T-helper 22 cell (primary cell): ENCODE data around the gene ZDHHC19.
"Not testable (repeated sequence)": the region's sequence is repeated elsewhere in the genome, so short reads cannot be mapped to it uniquely, and the experiment has no call there.

Experiments
- DNase-seq: peaks from one replicate; pipeline ENCODE4 v3.0.0-alpha.2; 2020; ENCODE audit warnings: low read depth

ZDHHC19 gene

GRCh38 chr3:196225086-196225485, 13.9 kb upstream of the ZDHHC19 start:
- no peak for DNase-seq

GRCh38 chr3:196222876-196223595, 11.8 kb upstream of the ZDHHC19 start:
- no peak for DNase-seq

- DNase-seq: no peak
Measured at GRCh38 chr3:196220991-196221390, 9.8 kb upstream of the ZDHHC19 start.

DNA sequence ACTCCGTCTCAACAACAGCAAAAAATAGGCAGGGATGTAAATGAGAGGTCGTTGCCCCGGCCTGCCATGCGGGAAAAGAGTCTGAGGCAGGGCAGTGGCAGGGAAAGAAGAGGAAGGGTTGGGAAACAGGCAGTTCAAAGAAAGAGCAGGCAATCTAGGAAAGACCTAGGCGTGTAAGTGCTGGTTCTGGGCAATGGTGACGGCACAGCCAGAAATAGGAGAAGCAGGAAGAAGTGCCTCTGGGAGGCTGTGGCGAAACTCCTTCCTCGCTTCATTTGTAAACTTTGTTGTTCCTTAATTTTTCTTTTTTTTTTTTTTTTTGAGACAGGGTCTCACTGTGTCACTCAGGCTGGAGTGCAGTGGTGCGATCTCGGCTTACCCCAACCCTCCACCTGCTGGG, 9.4 kb upstream of the ZDHHC19 start:
- no peak for DNase-seq

- no peak for DNase-seq
Measured at GRCh38 chr3:196219970-196220311, 8.7 kb upstream of the ZDHHC19 start.

DNA sequence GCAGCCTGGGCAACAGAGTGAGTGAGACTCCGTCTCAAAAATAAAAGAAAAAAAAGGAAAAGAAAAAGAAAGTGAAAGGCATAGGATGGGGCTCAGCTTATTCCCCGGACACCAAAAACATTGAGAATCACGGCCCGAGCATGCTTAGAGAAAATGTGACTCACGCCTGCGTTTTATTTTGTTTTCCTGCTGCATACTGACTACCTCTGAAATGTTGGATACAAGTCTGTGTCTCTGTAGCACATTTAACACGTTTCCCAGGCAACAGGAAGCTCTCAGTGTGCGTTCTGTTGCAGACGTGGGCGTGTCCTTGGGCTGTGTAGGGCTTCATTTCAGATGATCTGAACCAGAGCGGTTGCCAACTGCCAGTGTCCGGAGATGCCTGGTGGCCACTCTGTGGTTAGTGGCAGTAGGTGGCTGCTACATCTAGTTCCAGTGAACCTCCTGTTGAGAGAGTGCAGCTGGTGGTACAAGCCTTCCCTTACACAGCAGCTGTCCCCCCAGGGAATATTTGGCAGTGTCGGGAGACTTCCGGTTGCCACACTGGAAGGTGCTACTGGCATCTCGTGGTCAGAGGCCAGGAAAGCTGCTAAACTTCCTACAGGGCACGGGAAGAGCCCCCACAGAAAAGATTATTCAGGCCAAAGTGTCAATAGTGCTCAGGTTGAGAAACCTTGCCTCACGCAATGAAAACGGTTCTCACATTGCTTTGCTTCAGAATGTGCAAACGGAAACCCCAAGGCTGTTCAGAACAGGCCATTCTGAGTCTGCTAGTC, 8.2 kb upstream of the ZDHHC19 start:
- peak; percentile 38 for DNase-seq

- DNase-seq: no peak
Measured at GRCh38 chr3:196218155-196218712, 7.0 kb upstream of the ZDHHC19 start.

DNA sequence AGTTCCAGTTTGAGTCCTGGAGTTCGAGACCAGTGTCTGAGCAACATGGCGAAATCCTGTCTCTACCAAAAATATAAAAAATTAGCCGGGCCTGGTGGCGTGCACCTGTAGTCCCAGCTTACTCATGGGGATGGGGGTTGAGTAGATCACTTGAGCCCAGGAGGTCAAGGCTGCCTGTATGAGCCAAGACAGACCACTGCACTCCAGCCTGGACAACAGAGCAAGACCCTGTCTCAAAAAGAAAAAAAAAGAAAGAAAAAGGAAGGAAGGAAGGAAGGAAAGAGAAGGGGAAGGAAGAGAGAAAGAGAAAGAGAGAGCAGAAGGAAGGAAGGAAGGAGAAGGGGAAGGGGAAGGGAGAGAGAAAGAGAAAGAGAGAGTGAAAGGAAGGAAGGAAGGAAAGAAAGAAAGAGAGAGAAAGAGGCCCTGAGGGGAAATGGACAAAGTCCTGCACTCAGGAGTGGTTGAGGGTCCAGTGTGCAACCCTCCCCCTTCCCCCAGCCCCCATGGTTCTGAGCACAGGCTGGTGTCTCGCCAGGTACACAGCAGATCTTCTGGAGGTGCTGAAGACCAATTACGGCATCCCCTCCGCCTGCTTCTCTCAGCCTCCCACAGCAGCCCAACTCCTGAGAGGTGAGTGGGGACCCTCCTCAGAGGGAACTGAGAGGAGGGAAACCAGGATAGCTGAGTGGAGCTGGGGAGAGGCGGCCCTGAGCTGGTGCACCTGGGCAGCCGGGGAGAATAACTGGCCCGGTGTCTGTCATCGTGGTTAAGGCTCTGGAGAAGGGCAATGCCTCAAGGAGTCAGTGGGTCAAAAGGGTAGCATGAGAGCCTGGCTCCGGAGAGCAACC, 6.3 kb upstream of the ZDHHC19 start:
- no peak for DNase-seq

DNA sequence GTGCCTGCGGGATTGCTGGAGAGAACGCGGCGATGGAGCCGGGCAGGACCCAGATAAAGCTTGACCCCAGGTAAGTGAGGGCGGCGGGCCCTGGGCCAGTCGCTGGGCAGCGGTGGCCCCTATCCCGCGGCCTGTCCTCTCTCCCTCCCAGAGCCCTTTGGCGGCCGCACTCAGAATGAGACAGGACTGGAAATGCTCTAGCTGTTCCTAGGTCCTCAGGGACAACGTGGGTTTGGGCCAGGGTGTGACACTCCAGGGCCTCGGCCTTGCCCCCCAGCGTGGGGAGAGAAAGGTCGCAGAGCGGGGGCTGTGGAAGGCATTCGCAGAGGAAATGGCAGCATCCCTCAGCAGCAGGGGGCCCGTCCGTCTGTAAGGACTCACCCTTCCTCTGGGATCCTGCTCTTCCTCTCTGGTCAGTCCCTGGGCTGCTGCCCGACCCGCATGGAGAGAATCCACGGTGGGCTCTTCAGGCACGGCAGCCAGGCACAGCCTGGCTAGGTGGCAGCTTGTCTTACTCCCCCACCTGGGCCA, 5.5 kb upstream of the ZDHHC19 start:
- DNase-seq: no peak

DNA sequence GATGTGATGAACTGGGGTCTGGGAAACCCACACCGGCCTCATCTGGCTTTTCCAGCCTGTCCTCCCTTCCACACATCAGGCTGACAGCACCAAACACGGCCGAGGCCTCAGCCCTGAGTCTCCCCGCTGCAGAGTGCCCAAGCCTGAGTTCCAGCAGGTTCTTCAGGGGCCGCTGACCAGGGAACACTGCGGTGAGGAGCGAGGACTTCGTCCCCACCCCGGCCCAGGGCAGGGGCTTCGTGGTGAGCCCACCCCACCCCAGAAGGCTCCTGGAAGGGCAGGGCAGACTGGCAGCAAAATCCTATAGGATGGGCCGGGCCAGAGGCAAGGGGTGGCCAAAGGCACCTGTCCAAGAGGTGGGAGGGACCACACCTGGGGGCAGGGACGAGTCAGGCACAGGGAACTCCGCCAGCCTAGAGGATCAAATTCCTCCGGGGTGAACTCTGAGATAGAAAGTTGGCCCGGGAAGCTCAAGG, 4.9 kb upstream of the ZDHHC19 start, which contains the start of gene SLC51A:
Gene SLC51A, plus strand, starts transcription at position 446 of the 476 bp plus-strand sequence. CDS start 179 bp downstream, outside the sequence.
- no peak for DNase-seq

DNA sequence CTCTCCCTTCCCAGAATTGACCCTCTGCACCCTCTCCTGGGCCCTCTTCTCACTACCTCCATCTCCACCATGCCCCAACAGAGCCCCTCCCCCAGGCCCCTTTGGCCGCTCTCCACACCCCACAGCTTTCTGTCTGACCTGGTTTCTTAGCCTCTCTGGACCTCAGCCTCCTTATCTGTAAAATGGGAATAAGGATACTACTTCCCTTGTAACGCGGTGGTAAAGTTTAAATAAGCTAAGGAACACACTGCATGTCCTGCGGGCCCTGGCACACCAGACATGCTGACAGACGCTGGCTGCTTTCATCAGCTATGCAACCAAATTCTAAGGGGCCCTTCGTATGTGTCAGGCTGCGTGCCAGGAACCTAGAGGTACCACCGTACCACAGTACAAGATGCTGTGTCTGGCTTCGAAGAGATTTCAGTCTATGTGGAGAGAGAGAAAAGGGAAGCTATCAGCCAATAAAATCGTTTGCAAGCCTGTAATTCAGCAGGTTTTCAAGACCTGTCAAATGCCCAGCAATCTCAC, 4.4 kb upstream of the ZDHHC19 start:
- no peak for DNase-seq

DNA sequence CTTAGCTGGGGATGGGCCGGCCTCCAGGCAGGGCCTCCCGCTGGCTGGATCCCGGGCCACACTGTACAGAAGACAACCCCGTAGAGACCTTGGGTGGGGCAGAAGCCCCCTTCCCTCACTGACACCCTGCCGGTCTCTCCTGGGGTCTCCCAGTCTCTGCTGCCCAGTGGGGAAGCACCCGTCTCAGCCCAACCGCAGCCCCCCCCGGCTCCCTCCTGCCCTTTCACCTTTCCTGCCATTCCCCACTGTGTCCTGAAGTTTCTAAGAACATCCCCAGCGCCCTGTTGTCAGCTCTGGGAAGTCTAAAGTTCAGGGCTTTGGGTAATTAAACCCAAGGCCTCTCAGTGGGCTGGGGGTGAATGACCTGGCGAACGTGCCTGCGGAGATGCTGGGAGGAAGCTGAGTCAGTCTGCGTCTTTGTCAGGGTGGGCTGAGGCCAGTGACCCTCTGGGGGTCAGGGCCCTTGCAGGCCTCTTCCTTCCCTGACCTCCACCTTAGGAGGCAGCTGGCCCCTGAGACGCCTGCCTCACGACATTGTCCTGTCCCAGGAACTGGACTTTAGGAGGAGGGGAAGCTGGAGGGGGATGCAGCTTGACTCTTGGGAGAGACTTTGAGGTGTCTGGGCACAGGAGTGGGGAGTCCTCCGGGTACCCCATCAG, 3.7 kb upstream of the ZDHHC19 start:
- no peak for DNase-seq

- not testable (repeated sequence) for DNase-seq
Measured at GRCh38 chr3:196209944-196210672, 1.1 kb downstream of the ZDHHC19 start.

DNA sequence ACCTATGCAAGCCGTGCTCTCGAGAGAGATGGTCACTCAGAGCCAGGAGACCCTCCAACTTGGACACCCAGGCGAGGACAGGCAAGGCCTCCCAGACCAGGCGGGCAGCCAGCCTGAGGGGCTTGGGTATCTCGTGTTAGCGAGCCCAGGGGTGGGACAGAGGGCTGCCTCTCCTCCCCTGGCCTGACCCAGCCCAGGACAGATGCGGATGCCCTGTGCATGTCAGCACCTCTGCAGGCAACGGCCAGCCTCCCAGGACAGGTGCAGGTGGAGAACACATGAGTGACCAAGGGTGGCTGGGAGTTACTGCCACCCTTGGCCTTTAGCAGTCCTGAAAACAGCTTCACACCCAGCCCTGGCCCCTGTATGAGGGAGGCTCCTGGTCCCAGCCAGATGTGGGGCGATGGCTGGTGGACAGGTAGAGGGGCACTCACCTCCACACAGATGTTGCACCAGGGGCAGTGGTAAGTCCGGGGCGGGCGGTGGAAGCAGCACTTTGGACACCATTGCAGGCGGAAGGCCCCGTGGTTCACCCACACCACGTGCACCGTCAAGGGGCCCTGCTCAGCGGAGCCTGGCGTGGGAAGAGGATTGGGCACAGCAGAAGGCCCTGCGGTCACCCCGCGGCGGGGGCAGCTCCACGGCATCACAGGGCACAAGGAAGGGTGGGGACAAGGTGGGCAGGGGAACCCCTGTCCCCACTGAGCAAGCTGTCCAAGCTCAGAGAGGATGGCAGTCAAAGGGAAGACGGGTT, 2.1 kb downstream of the ZDHHC19 start:
- DNase-seq: no peak

- peak; percentile 57 for DNase-seq
Measured at GRCh38 chr3:196207833-196208607, 3.2 kb downstream of the ZDHHC19 start.

DNA sequence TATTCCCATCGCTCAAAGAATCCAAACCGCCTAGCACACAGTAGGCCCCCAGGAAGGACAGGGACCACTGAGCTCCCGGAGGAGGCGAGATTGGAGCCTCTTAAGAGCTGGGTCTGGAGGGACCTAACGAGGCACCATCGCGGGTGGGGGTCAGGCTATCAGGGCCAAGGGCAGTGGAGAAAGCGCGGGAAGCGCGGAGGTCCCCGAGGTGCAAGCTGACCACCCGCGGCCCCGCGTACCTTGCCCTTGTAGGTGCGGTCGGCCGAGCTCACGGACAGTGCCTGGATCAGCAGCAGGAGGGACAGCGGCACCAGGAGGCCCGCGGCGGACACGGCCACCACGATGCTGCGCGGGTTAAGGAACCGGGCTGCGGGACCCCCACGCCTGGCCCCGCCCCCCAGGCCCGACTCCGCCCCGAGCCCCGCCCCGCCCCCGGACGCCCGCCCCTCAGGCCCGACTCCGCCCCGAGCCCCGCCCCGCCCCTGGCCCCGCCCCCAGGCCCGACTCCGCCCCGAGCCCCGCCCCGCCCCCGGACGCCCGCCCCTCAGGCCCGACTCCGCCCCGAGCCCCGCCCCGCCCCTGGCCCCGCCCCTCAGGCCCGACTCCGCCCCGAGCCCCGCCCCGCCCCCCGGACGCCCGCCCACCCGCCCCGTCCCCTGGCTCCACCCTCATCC, 3.9 kb downstream of the ZDHHC19 start:
- DNase-seq: peak; percentile 24

DNA sequence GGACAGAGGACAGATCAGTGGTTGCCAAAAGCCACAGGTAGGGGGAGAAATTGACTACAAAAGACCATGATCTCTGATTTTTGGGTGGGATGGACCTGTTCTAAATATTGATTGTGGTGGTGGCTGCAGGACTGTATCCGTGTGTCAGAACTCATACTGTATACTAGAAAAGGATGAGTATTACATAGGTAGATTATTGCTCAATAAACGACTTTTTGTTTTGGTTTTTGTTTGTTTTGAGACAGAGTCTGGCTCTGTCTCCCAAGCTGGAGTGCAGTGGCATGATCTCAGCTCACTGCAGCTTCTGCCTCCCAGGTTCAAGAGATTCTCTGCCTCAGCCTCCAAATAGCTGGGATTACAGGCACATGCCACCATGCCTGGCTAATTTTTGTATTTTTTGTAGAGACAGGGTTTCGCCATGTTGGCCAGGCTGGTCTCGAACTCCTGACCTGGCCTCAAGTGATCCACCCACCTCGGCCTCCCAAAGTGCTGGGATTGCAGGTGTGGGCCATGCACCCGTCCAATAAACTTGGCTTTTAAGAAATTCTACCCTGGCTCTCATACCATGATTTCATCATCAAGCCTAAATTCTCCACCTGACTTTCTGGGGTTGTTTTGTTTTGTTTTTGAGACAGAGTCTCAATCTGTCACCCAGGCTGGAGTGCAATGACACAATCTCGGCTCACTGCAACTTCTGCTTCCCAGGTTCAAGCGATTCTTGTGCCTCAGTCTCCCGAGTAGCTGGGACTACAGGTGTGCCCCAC, 5.6 kb downstream of the ZDHHC19 start:
- not testable (repeated sequence) for DNase-seq
